Glomerular visceral epithelial cell (primary cell): Measurements from ENCODE around the gene MRPL55.

Experiments
- DNase-seq: peaks from one replicate; pipeline ENCODE4 v3.0.0-alpha.2; 2016; ENCODE audit errors: extremely low spot score

MRPL55 gene

GRCh38 chr1:228085287-228085951, 23.7 kb downstream of the MRPL55 start:
- DNase-seq, result peak; percentile 37

- no peak for DNase-seq
Measured at GRCh38 chr1:228084797-228085196, 24.3 kb downstream of the MRPL55 start.

- DNase-seq, result peak; percentile 29
Measured at GRCh38 chr1:228084325-228084724, 24.8 kb downstream of the MRPL55 start.

GRCh38 chr1:228083871-228084278, 25.2 kb downstream of the MRPL55 start:
- peak; percentile 28 for DNase-seq

GRCh38 chr1:228082918-228083870, 25.9 kb downstream of the MRPL55 start:
- peak; percentile 33 for DNase-seq

- peak; percentile 95 for DNase-seq
Measured at GRCh38 chr1:228082214-228082917, 26.7 kb downstream of the MRPL55 start, which contains the start of gene ARF1. TSS of gene ARF1 (plus strand) at chr1:228082708. CDS start at chr1:228097115, 14,407 bp downstream.

- DNase-seq, result peak; percentile 24
Measured at GRCh38 chr1:228081578-228082213, 27.4 kb downstream of the MRPL55 start.

GRCh38 chr1:228081144-228081543, 28.0 kb downstream of the MRPL55 start:
- no peak for DNase-seq

- no peak for DNase-seq
Measured at GRCh38 chr1:228079601-228080263, 29.4 kb downstream of the MRPL55 start.

GRCh38 chr1:228079013-228079412, 30.1 kb downstream of the MRPL55 start:
- DNase-seq, result no peak

GRCh38 chr1:228077565-228078330, 31.4 kb downstream of the MRPL55 start:
- no peak for DNase-seq

GRCh38 chr1:228076796-228077430, 32.2 kb downstream of the MRPL55 start:
- DNase-seq, result no peak

- no peak for DNase-seq
Measured at GRCh38 chr1:228075801-228076271, 33.3 kb downstream of the MRPL55 start.

- DNase-seq, result no peak
Measured at GRCh38 chr1:228074954-228075730, 34.0 kb downstream of the MRPL55 start.

GRCh38 chr1:228073857-228074545, 35.1 kb downstream of the MRPL55 start:
- no peak for DNase-seq

GRCh38 chr1:228073061-228073856, 35.8 kb downstream of the MRPL55 start:
- DNase-seq, result no peak

- DNase-seq, result no peak
Measured at GRCh38 chr1:228072658-228073043, 36.4 kb downstream of the MRPL55 start.
